NOMO-1 treated with dmso at 0.1 percent for 144 hours (cell line): ENCODE results near the gene OR8D2.
A peak's percentile ranks its signal among the peaks of the same experiment; 100 is the strongest.

ENCODE experiments used
- DNase-seq: peaks from one replicate; lab custom pipeline; 2025; ENCODE audit not compliant: unreplicated experiment; lab: John Stamatoyannopoulos, UW

The OR8D2 gene

GRCh38 chr11:124320097-124320496, at the start of gene OR8D2:
OR8D2 (minus strand) TSS chr11:124320197; CDS start chr11:124320197, 0 bp downstream.
- no peak for DNase-seq

- no peak for DNase-seq
These were observed 39.6 kb upstream of the OR8D2 start for GRCh38 chr11:124359566-124359965.

GRCh38 chr11:124346311-124346955, 26.4 kb upstream of the OR8D2 start:
- DNase-seq: peak; percentile 14

DNA sequence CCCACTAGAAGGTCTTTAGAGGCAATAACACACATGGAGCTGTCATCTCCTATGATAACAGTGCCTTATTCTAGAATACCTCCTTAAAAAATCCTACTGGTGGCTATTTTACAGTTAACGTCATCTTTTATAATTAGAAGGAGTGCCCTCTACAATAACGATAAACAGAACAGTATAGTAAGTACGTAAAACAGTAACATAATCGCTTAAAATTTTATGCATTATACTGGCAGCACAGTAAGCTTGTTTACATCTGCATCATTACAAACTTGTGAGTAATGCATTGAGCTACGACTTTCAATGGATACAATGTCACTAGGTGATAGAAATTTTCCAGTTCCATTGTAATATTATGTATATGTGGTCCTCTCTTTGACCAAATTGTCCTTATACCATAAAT, 24.3 kb upstream of the OR8D2 start:
- no peak for DNase-seq

- DNase-seq: no peak
These were observed 20.1 kb upstream of the OR8D2 start for GRCh38 chr11:124340142-124340447.

GRCh38 chr11:124339396-124340141, 19.6 kb upstream of the OR8D2 start:
- peak; percentile 10 for DNase-seq

- DNase-seq: no peak
These were observed 11.9 kb upstream of the OR8D2 start for GRCh38 chr11:124331873-124332272.

GRCh38 chr11:124329787-124330478, 9.9 kb upstream of the OR8D2 start:
- peak; percentile 86 for DNase-seq

- no peak for DNase-seq
These were observed 7.8 kb upstream of the OR8D2 start for GRCh38 chr11:124327775-124328174.

GRCh38 chr11:124322356-124322755, 2.4 kb upstream of the OR8D2 start:
- DNase-seq: no peak

DNA sequence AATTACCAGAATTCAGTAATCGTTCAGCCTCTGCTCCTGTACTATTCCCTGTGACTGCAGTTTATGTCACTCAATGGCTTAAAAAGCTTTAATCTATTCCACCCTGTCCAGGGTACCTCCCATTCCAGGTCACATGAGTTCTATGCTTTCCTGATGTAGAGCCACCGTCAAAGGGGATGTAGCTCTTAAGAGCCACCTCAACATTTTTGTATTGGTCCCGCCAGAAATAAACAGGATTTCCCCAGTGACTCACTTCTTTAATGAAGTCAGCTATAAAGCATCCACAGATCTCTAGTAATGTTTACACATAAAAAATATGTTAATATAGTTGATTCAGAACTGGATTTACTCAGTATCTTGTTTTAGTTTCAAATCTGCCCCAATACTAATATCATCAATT, 4.9 kb downstream of the OR8D2 start:
- DNase-seq: no peak

- DNase-seq: no peak
These were observed 6.1 kb downstream of the OR8D2 start, which contains the start of gene OR8D1 for GRCh38 chr11:124313849-124314248. OR8D1 (minus strand) TSS chr11:124313949; CDS start chr11:124310766, 3,183 bp downstream.

GRCh38 chr11:124313131-124313530, 6.9 kb downstream of the OR8D2 start:
- DNase-seq: no peak

- no peak for DNase-seq
These were observed 8.3 kb downstream of the OR8D2 start for GRCh38 chr11:124311670-124312069.

DNA sequence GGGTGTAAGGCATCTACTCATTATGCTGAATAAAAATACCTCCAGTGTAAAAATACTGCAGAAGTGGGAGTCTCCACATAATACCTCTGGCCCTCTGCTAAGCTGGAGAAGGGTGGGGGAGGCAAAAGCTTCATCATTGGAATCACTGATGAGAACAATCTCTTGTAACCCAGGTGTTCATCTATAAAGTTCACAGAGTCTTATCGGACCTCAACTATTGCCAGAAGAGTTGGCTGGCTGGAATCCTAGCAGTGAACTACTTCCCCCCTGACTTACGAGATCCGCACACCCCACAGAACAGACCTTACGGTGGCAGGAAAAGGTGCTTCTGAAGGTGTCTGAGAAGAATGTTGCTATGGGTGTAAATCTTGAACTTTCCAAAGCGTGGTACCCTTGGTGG, 8.7 kb downstream of the OR8D2 start:
- DNase-seq: no peak

DNA sequence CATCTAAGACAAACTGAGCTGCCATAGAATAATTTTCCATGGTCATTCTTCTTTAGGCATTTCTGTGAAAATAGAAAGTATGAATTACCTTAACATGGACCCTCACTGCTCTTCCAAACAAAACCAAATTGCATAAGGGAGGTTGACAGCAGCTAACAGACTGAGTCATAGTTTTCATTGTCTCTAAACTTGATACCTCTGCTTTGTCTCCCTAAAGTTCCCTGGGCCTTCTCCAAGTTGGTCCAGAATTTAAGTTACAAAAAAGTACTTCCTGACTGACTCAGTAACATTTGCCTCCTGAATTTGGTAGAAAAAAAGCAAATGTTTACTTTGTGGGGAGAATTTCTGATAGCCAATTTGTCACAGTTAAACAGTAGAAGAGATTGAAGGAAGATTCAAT, 9.3 kb downstream of the OR8D2 start:
- DNase-seq: no peak

DNA sequence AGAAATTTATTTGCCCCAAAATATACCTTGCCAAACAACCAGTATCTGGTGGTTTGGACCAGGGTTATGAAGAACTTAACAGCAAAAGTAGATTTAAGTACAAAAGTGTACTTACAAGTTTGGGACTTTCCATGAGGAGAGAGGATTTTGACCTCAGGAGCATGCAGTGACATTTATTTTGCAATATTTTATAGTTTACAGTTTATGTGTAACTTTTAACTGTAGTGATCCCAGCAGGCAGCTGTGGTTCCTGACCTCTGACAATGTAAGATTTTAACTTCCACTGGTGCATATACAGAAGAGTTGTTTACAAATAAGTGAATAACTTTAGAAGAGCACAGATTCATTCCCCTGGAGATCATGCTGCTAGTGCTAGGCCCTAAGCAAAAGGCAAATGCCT, 12.9 kb downstream of the OR8D2 start:
- no peak for DNase-seq

DNA sequence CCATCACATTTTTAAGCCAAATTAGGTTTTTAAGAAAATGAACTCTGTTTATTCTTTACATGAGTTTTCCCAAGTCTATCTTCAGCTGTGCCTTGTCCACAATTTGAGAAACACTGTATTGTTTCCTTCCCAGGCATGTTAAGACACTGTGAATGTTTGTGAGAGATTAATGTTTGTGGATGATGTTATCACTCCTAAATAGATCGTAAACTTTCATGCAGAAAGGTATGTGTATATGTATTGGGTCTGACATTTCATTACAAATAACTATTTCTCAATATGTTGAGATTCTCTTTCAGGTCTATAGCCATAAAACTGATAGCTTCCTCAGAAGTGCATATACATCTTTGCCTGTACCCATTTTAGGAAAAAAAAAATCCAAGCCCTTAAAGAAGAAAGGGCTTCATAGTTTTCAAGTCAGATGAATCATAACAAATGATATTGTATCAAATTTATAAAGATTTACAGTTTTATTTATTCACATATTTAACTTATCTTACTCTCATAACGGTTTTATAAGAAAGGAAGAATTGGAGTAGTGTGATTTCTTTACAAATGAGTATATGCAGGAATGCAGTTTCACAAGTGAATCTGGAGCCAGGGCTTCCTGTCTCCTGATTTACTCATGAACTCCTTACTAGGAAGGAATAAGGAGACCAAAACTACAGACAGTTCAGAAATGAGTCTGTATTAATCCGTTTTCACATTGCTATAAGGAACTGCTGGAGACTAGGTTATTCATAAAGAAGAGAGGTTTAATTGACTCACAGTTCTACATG, 17.5 kb downstream of the OR8D2 start:
- DNase-seq: no peak

GRCh38 chr11:124301548-124301947, 18.4 kb downstream of the OR8D2 start:
- no peak for DNase-seq

- DNase-seq: no peak
These were observed 22.1 kb downstream of the OR8D2 start for GRCh38 chr11:124297921-124298320.

DNA sequence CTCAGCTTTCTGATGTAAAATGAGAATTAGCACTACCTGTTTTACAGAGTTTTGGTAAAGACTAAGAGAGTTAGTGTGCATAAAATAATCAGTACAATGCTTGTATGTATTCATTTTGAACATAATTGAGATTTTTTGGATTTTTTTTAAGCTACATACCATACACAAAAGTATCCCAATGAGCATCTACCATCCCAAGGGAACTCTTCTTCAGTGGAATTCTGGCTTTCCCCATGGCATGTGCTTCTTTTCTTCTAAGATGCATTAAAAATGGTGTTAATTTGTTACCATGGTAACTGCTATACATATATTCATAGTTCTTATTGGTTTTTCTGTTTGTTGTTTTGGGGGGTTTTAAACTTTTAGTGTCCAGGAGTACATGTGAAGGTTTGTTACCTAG, 24.0 kb downstream of the OR8D2 start:
- DNase-seq: no peak
